Fibroblast of pulmonary artery (primary cell): ENCODE data around the gene NTM.

Experiments
- DNase-seq: peaks from one replicate; pipeline ENCODE4 v3.0.0-alpha.2; 2010; ENCODE audit warnings: low read depth
- H3K4me3 ChIP-seq: replicated peaks from 2 replicates; pipeline ENCODE4 v1.5.1; 2011; ENCODE audit warnings: low read depth, mild to moderate bottlenecking, control low read depth, low read length, moderate library complexity
- CTCF ChIP-seq: IDR thresholded peaks from 2 replicates; pipeline ENCODE4 v1.5.1; 2011; ENCODE audit warnings: mild to moderate bottlenecking, control low read depth, low read length, inconsistent platforms; ENCODE audit errors: missing control alignments

NTM gene

GRCh38 chr11:131756479-131757110 is 386.2 kb downstream of the NTM start:
- peak; percentile 44 for DNase-seq
- no peak overlapping the region for H3K4me3 ChIP-seq
- TF ChIP-seq CTCF = no peak

- no peak for TF ChIP-seq CTCF
- DNase-seq = no peak
Observed at GRCh38 chr11:131758726-131759125, 388.3 kb downstream of the NTM start.

GRCh38 chr11:131759140-131759539 is 388.7 kb downstream of the NTM start:
- no peak for TF ChIP-seq CTCF
- DNase-seq = no peak
- H3K4me3 ChIP-seq = no peak overlapping the region

More at GRCh38 chr11:131758726-131759125, 388.3 kb downstream of the NTM start:
- H3K4me3 ChIP-seq = no peak overlapping the region

GRCh38 chr11:131760091-131761061 is 390.0 kb downstream of the NTM start:
- peak overlapping the region; percentile 15 for H3K4me3 ChIP-seq
- DNase-seq = peak; percentile 92

GRCh38 chr11:131762346-131763110 is 392.1 kb downstream of the NTM start:
- TF ChIP-seq CTCF = no peak

More at GRCh38 chr11:131760091-131761061, 390.0 kb downstream of the NTM start:
- no peak for TF ChIP-seq CTCF

GRCh38 chr11:131763193-131763890 is 392.9 kb downstream of the NTM start:
- DNase-seq = peak; percentile 37
- no peak overlapping the region for H3K4me3 ChIP-seq
- no peak for TF ChIP-seq CTCF

More at GRCh38 chr11:131762346-131763110, 392.1 kb downstream of the NTM start:
- DNase-seq = no peak
- no peak overlapping the region for H3K4me3 ChIP-seq
